Uterus (tissue), 2 donors: ENCODE measurements around the gene MYOG.

Experiments used
- CTCF ChIP-seq, 4 experiments: fragments of 200-600 bp in 2 of 4; fragments of 450-650 bp in 2 of 4; sonication (generic) in 2 of 4; IDR thresholded peaks; one replicate each; pipeline ENCODE4 v1.5.1; 2016 to 2019; ENCODE audit warnings: antibody characterized with exemption in 4 of 4, mild to moderate bottlenecking in 2 of 4, moderate library complexity in 1 of 4
- POLR2A ChIP-seq, 2 donors: fragments of 450-650 bp; IDR thresholded peaks; one replicate each; pipeline ENCODE4 v1.6.1; 2016; ENCODE audit warnings: antibody characterized with exemption in 2 of 2, mild to moderate bottlenecking in 1 of 2, moderate library complexity in 1 of 2

GRCh38 chr1:203085528-203086406, at the start of gene MYOG:
- TF ChIP-seq POLR2A (IDR thresholded peaks at IDR 0.05) (no peak), CTCF (IDR thresholded peaks at IDR 0.05) (no peak)
